Measurements from ENCODE around the gene C4orf50.

DNA sequence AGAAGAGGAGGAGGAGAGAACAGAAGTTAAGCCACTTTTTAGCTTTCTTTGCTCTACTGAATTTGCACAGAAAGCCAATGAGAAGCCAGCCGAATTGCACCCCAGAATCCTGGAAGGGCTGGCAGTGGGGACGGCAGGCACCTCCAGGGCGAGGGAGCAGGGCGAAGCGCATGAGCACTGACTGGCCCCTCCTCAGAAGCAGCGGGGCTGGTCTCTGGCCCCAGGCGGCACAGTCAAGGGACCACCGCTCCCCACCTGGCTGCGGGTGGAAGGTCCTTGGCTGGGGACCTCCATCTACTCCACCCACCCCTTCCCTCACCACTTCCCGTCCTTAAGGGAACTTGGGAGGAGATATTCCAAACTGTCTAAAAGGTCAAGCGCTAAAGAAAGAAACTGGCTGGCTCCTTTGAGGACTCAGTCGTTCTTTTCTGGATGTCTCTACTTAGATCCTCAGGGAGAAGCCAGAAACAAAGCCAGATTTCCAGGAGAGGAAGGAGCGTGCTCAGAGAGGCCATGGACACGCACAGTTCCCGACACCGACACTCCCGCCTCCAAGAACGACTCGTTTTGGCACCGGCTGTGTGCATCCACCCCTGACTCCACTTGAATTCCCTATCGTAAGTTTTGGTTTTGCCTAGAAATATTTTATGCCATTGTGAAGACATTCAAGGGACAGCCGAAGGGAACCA lies 65.8 kb downstream of the C4orf50 start:
- TF ChIP-seq RFXANK (CRISPR knock-in tag; IDR thresholded peaks at IDR 0.05) (no peak), MAZ (IDR thresholded peaks at IDR 0.05; ENCODE audit: borderline replicate concordance, low read depth, low read length) (no peak), MAZ (CRISPR knock-in tag; IDR thresholded peaks at IDR 0.05; ENCODE audit: low read depth) (no peak), ZNF354B (CRISPR knock-in tag; IDR thresholded peaks at IDR 0.05) (no peak), GFI1 (CRISPR knock-in tag; IDR thresholded peaks at IDR 0.05; ENCODE audit: borderline replicate concordance) (no peak), ZBTB42 (CRISPR knock-in tag; IDR thresholded peaks at IDR 0.05) (no peak), POLR2A (IDR thresholded peaks at IDR 0.05; ENCODE audit: insufficient read depth in 1 of 2, low read depth in 2 of 2, low read length in 2 of 2) (no peak), TEAD2 (CRISPR knock-in tag; IDR thresholded peaks at IDR 0.05) (no peak), ZFP1 (CRISPR knock-in tag; IDR thresholded peaks at IDR 0.05) (no peak), EZH2 (conservative IDR thresholded peaks at IDR 0.05; ENCODE audit: low read depth, low read length) (no peak), JUNB (CRISPR knock-in tag; IDR thresholded peaks at IDR 0.05; ENCODE audit: borderline replicate concordance) (no peak), TARDBP (CRISPR knock-in tag; IDR thresholded peaks at IDR 0.05) (no peak), SMC3 (IDR thresholded peaks at IDR 0.05; ENCODE audit: low read length) (no peak)
- TF ChIP-seq, protein P1, sequence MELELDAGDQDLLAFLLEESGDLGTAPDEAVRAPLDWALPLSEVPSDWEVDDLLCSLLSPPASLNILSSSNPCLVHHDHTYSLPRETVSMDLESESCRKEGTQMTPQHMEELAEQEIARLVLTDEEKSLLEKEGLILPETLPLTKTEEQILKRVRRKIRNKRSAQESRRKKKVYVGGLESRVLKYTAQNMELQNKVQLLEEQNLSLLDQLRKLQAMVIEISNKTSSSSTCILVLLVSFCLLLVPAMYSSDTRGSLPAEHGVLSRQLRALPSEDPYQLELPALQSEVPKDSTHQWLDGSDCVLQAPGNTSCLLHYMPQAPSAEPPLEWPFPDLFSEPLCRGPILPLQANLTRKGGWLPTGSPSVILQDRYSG (CRISPR knock-in tag; IDR thresholded peaks at IDR 0.05): no peak

All from HepG2 (cell line).